ENCODE measurements around the gene RUFY1.
"Not testable (repeated sequence)": the region's sequence is repeated elsewhere in the genome, so short reads cannot be mapped to it uniquely, and the experiment has no call there.

RUFY1 gene

GRCh38 chr5:179536676-179537075 lies 13.7 kb upstream of the RUFY1 start:
- no peak for DNase-seq

GRCh38 chr5:179542170-179542569 lies 8.2 kb upstream of the RUFY1 start:
- DNase-seq, result no peak

GRCh38 chr5:179543275-179543674 lies 7.1 kb upstream of the RUFY1 start:
- DNase-seq, result not testable (repeated sequence)

GRCh38 chr5:179553006-179553405 lies 2.7 kb downstream of the RUFY1 start:
- DNase-seq, result no peak

DNA sequence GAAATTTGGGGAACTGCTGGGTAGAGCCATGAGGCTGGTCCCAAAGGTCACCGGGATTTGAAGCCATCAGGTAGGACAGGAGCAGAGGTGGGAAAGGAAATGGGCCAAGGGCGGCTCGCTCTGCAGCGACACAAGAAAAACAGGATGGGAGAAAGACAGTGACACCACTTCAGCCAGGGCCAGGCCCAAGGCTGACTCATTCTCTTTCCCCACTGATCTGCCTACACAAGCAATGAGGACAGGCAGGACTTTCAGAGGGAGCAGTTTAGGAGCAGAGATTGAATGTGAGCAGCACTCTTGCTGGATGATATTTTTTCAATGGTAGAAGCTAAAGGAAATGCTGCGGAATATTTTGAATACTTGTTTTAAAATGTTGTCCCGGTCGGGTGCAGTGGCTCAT lies 3.5 kb downstream of the RUFY1 start:
- no peak for DNase-seq

- DNase-seq, result no peak
Observed at GRCh38 chr5:179554981-179555380, 4.6 kb downstream of the RUFY1 start.

GRCh38 chr5:179558261-179558799 lies 8.0 kb downstream of the RUFY1 start:
- not testable (repeated sequence) for DNase-seq

GRCh38 chr5:179558932-179559283 lies 8.6 kb downstream of the RUFY1 start:
- no peak for DNase-seq

DNA sequence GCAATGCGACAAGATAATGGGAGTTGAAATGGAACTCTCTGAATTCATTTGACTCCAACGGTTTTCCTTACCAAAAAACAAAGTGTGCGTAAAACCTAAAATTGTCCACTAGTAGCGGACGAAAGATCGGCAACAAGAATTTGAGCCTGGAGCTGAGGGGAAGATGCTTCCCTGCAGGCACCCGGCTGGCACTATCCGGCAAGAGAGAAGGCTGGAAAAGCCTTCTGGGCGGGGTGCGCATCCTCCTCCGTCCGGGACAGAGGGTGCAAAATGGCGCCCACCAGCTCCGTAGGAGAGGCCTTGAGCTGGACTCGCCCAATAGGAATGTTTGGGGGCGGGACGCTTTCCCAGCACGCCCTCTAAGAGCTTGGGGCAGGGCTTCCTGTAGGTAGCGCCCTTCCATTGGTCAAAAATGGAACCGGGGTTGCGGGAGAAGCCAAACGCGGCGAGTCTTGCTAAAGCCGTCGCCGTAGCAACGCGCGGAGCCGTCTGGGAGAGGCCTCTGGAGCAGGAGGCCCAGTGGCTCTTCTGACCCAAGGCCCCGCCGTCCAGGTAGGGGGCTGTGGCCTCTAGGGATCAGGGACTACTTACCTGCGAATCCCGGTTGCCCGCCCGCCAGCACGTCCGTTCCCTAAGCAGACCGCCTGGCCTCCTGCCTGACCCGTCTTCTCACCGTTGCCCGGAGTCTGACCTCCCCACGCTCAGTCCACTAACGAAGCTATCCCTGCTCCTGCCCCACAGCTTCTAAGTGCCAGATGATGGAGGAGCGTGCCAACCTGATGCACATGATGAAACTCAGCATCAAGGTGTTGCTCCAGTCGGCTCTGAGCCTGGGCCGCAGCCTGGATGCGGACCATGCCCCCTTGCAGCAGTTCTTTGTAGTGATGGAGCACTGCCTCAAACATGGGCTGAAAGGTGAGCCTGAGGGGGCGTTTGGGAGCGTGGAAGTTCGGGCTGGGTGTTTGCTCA lies 9.2 kb downstream of the RUFY1 start:
- peak; percentile 82 for DNase-seq

GRCh38 chr5:179564526-179564925 lies 14.2 kb downstream of the RUFY1 start:
- no peak for DNase-seq

- DNase-seq, result no peak
Observed at GRCh38 chr5:179568721-179569120, 18.4 kb downstream of the RUFY1 start.

DNA sequence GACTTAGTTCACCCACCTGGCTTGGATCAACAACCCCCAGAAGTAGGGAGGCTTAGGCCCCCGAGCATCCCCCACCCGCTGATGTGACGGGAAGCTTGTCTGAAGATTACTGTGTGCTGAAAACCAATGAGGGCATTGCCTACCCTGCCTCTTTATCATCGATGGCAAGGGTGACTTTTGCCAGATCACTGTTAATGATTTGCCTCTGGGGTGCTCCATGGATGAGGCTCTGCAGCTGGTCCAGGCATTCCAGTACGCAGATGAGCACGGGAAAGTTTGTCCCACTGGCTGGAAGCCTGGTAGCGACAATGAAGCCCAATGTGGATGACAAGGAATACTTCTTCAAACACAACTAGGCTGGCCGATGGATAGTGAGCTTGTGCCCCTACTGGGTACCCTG lies 22.0 kb downstream of the RUFY1 start:
- DNase-seq, result no peak

- no peak for DNase-seq
Observed at GRCh38 chr5:179577286-179577960, 27.1 kb downstream of the RUFY1 start.

- DNase-seq, result no peak
Observed at GRCh38 chr5:179585941-179586401, 35.6 kb downstream of the RUFY1 start.

- no peak for DNase-seq
Observed at GRCh38 chr5:179588166-179588565, 37.8 kb downstream of the RUFY1 start.

DNA sequence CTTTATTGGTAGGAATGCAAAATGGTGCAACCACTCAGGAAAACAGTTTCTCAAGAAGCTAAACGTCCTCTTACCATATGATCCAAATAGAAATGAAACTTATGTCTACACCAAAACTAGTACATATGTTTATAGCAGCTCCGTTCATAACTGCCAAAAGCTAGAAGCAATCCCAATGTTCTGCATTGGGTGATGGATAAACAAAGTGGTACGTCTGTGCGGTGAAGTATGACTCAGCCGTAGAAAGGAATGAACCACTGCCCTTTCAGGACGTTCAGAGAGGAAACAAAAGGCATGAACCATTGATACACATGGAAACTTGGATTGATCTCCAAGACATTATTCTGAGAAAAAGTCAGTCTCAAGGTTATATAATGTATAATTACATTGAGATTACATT lies 45.6 kb downstream of the RUFY1 start:
- DNase-seq, result no peak

- DNase-seq, result no peak
Observed at GRCh38 chr5:179596421-179596820, 46.1 kb downstream of the RUFY1 start.

DNA sequence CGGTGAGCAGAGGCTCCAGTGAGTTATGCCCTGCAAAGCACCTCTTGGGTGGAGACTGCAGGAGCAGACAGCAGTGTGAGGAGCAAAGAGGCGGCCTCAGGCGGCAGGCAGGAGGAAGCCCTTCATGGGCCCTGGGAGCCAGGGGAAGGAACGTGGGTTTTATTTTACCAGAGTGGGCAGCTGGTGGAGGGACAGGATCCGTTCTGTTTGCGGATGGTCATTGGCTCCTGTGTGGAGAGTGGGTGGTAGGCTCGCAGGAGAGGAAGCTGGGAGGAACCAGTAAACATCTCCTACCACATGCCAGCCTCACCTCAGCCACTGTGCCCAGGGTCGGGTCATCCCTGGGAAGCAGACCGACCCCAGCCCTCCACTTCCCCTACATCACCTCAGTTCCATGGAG lies 48.7 kb downstream of the RUFY1 start:
- no peak for DNase-seq

DNA sequence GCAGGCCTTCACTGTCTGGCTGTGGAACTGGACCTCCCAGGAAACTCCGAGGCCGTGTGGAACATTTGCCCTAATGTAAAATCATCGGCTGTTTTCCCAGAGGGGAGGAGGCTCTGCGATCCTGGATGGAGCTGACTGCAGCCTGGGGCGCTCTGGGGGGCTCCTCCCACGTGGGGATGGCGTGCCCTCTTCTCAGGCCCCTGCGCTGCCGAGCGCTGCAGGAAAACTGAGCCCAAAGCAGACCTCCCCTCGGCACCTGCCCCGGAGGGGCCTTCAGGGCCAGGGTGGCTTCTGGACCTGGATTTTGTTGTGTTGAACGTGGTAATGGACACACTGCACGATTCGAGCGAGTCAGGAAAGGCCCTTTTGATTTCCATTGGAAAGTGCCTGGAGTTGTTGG lies 49.2 kb downstream of the RUFY1 start:
- DNase-seq, result no peak

- no peak for DNase-seq
Observed at GRCh38 chr5:179599973-179600372, 49.6 kb downstream of the RUFY1 start.

- no peak for DNase-seq
Observed at GRCh38 chr5:179601871-179602625, 51.7 kb downstream of the RUFY1 start.

DNA sequence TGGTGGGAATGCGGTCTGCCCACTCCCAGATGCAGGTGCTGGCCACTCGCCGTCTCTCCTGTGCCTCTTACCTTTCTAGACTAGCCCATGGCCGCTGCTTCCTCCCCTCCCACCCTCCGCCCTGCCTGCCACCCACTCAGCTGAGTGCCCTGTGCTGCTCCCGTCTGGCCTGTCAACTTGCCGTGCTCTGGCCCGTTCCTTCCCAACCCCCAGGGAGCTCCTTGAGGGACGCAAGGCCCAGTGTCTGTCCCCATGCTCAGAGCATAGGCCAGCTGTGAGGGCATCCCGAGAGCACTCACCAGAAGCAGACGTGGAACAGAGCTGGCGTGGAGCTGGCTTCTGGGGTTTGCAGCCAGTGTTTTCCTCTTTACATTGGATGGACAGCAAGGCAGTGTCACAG lies 53.0 kb downstream of the RUFY1 start:
- DNase-seq, result no peak

Data from NCI-H524 treated with DMSO at 0.1 percent for 48 hours (cell line).